ENCODE data around the gene NAPEPLD.

GRCh38 chr7:103051519-103051918 is 97.4 kb downstream of the NAPEPLD start:
- TF ChIP-seq POLR2A (IDR thresholded peaks at IDR 0.05): no peak
- TF ChIP-seq CTCF (IDR thresholded peaks at IDR 0.05): no peak
- TF ChIP-seq POLR2AphosphoS5 (IDR thresholded peaks at IDR 0.05): no peak
- TF ChIP-seq EP300 (IDR thresholded peaks at IDR 0.05): no peak
